NCI-H2227 treated with DMSO at 0.1 percent for 48 hours (cell line): ENCODE results near the gene RBM42.
A peak's percentile ranks its signal among the peaks of the same experiment; 100 is the strongest.
"Not testable (repeated sequence)": the region's sequence is repeated elsewhere in the genome, so short reads cannot be mapped to it uniquely, and the experiment has no call there.

Source experiments
- DNase-seq: peaks from one replicate; lab custom pipeline; 2025; lab: John Stamatoyannopoulos, UW

The RBM42 gene, protein sequence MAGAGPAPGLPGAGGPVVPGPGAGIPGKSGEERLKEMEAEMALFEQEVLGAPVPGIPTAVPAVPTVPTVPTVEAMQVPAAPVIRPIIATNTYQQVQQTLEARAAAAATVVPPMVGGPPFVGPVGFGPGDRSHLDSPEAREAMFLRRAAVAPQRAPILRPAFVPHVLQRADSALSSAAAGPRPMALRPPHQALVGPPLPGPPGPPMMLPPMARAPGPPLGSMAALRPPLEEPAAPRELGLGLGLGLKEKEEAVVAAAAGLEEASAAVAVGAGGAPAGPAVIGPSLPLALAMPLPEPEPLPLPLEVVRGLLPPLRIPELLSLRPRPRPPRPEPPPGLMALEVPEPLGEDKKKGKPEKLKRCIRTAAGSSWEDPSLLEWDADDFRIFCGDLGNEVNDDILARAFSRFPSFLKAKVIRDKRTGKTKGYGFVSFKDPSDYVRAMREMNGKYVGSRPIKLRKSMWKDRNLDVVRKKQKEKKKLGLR

DNA sequence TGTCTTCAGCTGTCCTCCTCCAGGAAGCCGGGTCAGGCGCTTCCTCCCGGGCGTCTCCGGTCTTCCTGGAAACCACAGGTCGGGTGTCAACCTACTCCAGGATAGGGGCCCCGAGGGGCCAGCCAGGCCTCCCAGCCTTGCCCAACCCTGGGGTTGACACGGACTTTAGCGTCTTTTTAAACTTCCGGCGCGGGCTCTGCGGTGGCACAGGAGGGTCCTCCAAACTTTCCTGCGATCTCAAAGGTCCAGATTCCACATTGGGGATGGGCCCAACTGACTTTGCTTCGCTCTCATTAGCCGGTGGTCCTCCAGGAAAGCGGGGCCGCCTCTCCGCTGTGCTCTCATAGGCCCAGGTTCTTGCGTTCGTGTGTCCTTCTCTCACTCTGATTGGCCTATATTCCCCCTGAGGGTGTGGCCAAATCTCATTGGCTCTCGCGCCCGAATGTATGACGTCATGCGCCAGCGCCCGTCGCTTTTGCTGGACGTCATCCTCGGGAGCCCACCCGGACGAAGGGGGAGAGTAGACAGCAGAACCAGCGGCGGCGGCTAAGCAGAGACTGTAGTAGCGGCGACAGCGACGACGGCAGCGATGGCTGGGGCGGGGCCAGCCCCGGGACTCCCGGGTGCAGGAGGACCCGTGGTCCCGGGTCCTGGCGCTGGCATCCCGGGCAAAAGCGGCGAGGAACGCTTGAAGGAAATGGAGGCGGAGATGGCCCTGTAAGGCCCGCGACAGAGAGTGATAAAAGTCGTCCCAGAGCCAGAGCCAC, at the start of gene RBM42:
Gene RBM42, plus strand, starts transcription at position 472 of the 767 bp plus-strand sequence. Its CDS starts 118 bp downstream, at position 590.
- peak; percentile 100 for DNase-seq

DNA sequence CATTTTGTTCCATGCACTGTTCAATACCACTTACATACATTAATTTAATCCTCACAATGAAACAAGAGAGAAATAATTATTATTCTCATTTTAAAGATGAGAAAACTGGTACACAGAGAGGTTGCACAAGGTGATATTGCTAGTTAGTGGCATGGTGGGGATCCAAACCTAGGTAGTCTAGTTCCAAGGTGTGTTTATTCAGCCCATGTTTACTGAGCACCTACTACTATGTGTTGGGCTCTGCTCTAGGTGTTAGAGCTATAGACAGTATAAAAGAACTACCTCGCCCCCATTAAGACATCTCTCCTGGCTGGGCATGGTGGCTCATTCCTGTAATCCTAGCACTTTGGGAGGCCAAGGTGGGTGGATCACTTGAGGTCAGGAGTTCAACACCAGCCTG, 46.1 kb upstream of the RBM42 start:
- no peak for DNase-seq

DNA sequence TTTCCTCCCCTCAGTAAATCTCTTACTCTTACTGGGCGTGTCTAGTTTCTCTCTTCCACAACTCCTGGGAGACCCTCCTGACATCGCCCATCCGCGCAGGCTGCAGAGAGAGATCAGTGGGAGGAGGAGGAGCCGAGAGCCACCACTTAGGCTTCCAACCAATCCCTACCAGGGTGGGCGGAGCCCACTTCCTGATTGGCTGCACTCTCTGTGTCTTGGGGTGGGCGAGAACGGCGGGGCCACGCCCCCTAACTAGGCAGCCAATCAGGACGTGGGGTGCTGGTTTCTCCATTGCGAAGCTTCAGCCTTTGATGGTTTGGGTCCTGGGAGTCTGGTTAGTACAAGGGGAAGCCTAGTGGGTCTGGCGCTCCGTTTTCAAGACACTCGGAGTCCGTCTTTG, 43.0 kb upstream of the RBM42 start, which contains the start of gene PMIS2:
Gene PMIS2, plus strand, starts transcription at position 326 of the 400 bp plus-strand sequence. CDS start 87 bp downstream, outside the sequence.
- DNase-seq, result no peak

DNA sequence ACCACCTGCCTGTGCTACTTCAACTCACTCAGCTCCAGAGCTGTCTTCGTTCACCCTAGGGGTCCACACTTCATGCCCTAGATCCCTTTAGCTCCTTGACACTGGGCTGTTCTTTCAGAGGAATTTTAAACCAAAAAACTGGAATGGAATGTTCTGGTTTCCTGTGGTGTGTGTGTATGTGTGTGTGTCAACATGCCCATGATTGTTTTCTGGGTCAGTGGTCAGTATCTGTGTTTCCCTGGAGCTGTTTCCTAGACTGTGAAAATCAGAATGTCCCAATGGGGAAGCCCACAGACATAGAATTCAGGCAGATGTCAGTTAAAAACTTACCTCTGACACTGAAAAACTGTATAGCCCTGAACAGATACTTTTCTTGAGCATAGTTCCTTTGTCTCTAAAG, 41.5 kb upstream of the RBM42 start:
- no peak for DNase-seq

DNA sequence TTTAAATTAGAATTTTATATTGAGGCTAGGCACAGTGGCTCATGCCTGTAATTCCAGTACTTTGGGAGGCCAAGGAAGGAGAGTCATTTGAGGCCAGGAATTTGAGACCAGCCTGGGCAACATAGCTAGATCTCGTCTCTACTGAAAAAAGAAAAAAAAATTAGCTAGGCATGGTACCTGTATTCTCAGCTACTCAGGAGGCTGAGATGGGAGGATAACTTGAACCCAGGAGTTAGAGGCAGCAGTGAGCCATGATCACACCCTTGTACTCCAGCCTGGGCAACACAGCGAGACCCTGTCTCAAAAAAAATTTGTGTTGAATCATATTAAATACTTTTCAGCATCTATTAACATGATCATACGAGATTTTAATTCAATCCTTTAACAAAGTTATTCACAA, 38.0 kb upstream of the RBM42 start:
- no peak for DNase-seq

DNA sequence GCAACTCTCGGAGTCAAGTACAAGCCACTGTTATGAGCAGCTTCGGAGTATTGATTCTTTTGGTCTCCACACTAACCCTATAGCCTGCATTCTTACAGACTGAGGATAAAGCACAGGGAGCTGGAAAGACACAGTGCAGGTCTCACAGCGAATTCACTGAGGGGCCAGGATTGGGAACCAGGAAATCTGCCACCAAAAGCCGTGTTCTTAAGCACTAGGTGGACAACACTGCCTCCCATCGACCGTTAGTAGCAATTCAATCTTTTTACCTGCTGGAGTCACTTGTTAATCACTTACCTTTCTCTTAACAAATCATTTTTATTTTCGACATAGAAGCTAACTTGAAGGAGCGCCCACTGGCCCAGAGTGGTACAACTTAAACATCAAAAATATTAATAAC, 36.6 kb upstream of the RBM42 start:
- DNase-seq, result peak; percentile 42

DNA sequence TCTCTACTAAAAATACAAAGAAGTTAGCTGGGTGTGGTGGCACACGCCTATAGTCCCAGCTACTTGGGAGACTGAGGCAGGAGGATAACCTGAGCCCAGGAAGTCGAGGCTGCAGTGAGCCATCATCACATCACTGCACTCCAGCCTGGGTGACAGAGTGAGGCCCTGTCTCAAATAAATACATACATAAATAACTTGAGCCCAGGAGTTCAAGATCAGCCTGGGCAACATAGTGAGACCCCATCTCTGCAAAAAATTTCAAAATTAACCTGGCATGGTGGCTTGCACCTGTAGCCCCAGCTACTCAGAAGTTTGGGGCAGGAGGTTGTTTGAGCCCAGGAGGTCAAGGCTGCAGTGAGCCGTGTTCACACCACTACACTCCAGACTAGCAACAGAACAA, 33.8 kb upstream of the RBM42 start:
- not testable (repeated sequence) for DNase-seq

DNA sequence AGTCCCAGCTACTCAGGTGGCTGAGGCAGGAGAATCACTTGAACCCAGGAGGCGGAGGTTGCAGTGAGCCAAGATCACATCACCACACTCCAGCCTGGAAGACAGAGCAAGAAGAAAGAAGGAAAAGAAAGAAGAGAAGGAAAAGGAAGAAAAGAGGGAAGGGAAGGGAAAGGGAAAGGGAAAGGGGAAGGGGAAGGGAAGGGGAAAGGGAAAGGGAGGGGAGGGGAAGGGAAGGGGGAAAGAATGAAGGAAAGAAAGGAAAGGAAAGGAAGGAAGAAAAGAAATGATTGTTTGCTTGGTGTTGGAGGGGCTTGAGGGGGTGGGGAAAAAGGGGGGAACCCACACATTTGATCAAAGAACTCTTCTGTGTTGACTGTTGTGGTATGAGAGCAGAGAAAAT, 32.9 kb upstream of the RBM42 start:
- no peak for DNase-seq

DNA sequence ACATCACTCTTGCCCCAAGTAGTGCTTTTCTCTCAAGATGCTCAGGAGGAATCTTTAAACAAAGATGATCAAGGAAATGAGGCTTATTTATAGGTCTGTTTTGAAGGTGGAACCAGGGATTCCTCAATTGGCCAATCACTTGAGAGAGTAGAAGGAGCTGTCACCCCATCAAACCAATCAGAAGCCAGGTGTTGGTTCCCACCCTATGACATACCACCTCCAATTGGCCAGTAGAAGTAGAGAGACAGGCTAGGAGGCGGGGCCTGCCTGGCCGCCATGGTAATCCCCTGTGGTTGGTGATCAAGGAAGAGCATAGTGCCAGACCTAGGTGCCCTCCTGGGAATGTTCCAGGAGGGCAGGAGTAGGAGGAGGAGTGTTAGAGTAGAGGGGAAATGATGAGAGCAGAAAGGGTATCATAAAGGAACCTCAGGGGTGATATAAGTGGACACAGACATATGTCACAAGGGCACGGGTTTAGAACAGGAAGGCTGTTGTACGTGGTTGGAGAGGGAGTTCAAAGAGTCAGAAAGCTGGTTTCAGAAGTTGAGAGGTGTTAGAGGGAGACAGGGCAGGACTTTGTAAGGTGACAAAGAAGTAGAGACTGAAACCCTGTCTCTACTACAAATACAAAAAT, 32.4 kb upstream of the RBM42 start:
- no peak for DNase-seq

DNA sequence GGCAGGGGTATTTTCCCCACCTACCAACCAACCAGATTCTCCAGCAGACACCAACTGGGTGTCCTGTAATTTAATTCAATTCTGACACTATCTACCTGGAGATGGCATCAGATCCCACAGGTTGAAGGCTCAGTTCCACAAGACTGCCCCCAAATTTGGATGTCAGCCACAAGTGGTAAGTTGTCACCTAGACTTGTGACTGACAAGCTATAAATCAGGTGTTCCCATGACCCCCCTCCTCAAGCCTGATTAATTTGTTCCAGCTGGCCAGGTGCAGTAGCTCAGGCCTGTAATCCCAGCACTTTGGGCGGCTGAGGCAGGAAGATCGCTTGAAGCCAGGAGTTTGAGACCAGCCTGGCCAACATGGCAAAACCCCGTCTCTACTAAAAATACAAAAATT, 26.9 kb upstream of the RBM42 start:
- DNase-seq, result no peak

DNA sequence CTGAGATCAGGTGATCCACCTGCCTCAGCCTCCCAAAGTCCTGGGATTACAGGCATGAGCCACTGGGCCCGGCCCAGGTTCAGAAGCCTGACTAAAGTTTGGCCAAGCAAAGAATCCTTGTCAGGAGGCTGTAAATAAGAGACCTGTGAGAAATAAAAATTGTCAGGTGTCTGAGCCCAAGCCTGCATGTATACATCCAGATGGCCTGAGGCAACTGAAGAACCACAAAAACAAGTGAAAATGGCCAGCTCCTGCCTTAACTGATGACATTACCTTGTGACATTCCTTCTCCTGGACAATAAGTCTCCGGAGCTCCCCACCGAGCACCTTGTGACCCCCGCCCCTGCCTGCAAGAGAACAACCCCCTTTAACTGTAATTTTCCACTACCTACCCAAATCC, 24.4 kb upstream of the RBM42 start:
- DNase-seq, result not testable (repeated sequence)

DNA sequence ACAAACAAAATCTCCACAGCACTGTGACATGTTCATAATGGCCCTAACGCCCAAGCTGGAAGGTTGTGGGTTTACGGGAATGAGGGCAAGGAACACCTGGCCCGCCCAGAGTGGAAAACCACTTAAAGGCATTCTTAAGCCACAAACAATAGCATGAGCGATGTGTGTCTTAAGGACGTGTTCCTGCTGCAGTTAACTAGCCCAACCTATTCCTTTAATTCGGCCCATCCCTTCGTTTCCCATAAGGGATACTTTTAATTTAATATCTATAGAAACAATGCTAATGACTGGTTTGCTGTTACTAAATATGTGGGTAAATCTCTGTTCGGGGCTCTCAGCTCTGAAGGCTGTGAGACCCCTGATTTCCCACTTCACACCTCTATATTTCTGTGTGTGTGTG, 21.7 kb upstream of the RBM42 start:
- DNase-seq, result not testable (repeated sequence)

DNA sequence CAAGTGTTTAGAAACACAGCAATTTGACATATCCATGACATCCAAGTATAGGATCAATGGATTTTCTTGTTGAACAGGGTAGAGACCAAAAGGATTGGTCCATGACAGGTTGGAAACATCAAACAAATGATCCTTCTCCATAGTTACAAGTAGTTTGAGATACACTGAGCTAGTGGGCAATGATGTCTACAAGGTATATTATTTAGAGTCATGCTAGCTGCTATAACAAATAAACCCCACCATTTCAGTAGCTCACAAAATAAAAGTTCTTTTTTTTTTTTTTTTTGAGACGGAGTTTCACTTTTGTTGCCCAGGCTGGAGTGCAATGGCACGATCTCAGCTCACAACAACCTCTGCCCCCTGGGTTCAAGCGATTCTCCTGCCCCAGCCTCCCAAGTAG, 21.2 kb upstream of the RBM42 start:
- no peak for DNase-seq

DNA sequence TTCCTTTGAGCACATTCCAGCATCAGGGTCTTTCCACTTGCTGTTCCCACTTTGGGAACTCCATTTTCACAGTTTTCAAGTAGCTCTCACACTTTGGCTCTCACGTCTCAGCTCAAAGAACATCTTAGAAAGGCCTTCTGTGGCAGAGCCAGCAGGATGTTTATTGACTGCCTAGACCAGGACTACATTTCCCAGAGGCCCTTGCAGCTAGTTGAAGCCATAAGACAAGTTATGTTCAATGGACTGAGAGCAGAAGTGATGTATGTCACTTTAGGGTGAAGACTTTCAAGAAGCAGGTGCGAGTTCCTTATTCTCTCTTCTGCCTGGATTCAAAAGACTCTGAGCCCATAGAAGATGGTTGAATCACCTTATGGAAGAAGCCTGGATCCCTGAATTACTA, 20.6 kb upstream of the RBM42 start:
- DNase-seq, result no peak

DNA sequence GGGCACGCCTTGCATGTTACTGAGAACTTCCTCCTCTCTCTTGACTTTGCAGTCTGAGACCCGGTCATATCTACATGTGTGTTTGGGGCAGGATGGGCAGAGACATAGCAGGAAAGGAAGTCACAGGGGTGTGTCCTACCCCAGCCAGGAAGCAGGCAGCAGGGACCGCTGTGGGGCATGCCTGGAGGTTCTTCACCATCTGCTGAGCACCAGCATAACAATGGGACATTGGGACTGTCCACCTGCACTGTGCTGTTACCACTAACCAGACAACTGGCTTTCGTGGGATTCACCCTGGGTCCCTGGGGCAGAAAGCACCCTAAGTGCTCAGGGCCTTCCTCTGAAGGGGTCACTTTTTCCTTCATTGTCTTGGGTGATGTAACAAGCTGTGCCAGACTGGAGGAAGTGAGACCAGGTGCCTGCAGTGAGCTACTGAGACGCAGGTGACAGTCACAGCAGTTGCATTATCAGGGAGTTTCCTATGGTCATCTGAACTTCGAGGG, 18.9 kb upstream of the RBM42 start:
- no peak for DNase-seq

DNA sequence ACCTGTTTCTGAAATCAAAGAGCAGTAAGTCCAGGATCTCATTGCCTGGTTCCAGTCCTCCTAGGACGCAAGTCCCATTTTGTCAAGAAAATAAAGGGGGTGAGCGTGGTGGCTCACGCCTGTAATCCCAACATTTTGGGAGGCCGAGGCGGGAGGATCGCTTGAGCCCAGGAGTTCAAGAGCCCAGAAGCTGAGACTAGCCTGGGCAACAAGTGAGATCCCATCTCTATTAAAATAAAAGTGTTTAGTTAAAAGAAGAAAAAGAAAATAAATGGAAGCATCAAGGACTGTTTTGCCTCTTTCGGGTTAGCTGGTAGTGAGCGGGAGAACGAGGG, 16.6 kb upstream of the RBM42 start:
- DNase-seq, result no peak

DNA sequence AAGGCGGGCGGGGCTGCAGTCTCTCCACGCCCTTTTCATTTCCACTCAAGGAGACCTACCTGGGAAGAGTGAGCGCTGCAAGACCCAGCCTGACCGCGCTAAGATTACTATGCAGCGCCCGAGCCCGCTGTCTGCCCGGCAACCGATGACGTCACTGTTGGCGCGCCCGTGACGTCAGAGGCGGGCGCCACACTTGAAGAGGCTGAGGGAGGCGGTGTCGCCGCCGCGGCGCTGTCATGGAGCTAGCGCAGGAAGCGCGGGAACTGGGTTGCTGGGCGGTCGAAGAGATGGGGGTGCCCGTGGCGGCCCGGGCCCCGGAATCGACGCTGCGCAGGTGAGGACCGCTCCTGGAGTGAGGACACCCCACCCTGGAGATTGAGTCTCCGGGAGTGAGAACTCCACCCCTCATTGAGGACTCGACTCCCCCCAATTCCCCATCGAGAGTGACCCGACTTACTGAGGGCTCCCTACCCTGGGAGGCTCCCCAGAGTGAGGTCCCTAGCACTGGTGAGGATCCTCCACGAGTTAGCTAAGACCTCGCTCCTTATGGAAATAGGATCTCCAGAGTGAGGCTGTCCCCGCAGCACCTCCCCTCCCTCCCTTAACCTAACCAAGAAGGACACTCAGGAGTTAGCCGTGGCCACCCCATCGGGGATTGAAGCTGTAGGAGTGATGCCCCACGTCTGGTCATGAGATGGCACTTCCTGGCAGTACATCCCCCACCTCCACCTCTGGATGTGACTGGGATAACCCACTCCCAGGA, 16.1 kb upstream of the RBM42 start, which contains the start of gene HAUS5:
Gene HAUS5, plus strand, starts transcription at position 177 of the 763 bp plus-strand sequence. Its CDS starts 60 bp downstream, at position 237.
- peak; percentile 100 for DNase-seq

DNA sequence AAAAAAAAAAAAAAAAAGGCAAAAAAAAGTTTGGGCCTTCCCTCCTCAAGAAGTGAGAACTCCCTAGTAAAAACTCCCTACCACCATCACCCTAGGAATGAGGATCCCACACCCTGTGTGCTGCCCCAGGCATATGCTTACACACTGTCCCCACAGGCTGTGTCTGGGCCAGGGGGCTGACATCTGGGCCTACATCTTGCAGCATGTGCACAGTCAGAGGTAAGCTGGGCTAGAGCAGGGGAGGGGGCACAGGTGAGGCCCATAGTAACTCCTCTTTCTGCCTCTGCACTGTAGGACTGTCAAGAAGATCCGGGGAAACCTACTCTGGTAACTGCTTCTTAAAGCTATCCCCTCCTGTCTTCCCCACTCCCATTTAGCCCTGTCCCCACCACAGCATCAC, 15.3 kb upstream of the RBM42 start:
- DNase-seq, result no peak

DNA sequence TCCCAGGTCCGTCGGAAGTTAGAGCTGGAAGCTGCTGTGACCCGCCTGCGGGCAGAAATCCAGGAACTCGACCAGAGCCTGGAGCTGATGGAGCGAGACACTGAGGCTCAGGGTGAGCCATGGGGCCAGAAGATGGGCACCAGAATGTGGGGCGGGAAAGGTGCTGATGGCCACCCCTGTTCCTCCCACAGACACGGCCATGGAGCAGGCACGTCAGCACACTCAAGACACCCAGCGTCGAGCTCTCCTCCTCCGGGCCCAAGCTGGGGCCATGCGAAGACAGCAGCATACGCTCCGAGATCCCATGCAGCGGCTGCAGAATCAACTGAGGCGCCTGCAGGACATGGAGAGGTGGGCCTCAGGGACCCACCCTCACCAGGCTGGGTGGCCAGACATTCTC, 13.8 kb upstream of the RBM42 start:
- DNase-seq, result no peak

DNA sequence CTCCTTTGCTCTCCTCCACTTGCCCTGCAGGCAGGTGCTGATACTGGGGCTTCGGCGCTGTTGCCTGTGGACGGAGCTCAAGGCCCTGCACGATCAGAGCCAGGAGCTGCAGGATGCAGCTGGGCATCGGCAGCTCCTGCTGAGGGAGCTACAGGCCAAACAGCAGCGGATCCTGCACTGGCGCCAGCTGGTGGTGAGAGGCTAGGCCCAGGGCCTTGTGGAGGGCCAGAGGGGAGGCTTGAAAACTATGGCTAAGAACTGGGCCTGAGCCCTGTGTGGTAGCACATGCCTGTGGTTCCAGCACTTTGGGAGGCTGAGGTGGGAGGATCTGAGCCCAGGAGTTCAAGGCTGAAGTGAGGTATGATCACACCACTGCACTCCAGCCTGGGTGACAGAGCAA, 10.0 kb upstream of the RBM42 start:
- DNase-seq, result no peak

DNA sequence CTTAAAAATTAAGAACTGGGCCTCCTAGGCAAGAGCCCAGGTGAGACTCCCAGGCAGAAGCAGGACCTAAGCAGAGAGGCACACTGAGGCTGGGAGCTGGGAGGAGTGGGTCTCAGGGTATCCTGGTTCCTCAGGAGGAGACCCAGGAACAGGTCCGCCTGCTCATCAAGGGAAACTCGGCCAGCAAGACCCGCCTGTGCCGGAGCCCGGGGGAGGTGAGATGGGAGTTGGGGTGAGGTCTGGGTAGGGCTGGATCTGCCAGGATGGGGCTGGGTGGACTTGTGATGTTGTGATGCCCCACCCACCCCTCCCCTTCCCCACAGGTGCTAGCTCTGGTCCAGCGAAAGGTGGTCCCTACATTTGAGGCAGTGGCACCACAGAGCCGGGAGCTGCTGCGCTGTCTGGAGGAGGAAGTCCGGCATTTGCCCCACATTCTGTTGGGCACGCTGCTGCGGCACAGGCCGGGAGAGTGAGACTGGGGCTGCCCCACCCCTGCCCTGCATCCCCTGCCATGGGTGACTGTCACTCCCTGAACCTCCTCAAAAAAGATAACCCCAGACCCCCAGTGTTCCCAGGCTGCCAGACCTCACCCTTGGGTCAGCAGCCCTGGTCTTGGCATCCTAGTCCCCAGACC, 9.4 kb upstream of the RBM42 start:
- DNase-seq, result no peak
